DOHH2 (cell line): Measurements from ENCODE around the gene LEMD1.

Experiments
- H3F3A ChIP-seq: fragments of 200-600 bp; sonication (generic), shearing (Covaris generic); 2 replicates; pipeline ENCODE4 v1.6.0; 2016; ENCODE audit warnings: antibody characterized with exemption, mild to moderate bottlenecking; ENCODE audit not compliant: control insufficient read depth, insufficient read depth
- H3K27ac ChIP-seq: fragments of 200-600 bp; sonication (generic); 2 replicates; pipeline ENCODE4 v1.5.1; 2014; ENCODE audit warnings: low read depth, mild to moderate bottlenecking, low read length, moderate library complexity
- H3K27me3 ChIP-seq: fragments of 200-600 bp; sonication (generic); 2 replicates; pipeline ENCODE4 v1.6.1; 2014; ENCODE audit warnings: mild to moderate bottlenecking, low read length, mixed read lengths; ENCODE audit not compliant: control insufficient read depth
- H3K36me3 ChIP-seq: fragments of 200-600 bp; sonication (generic); 2 replicates; pipeline ENCODE4 v1.6.1; 2014; ENCODE audit warnings: mild to moderate bottlenecking, low read length, moderate library complexity, mixed read lengths; ENCODE audit not compliant: control insufficient read depth
- H3K4me1 ChIP-seq: fragments of 200-600 bp; sonication (generic); 2 replicates; pipeline ENCODE4 v1.6.1; 2014; ENCODE audit warnings: mild to moderate bottlenecking, low read length, mixed read lengths; ENCODE audit not compliant: control insufficient read depth
- H3K4me2 ChIP-seq: fragments of 200-600 bp; sonication (generic); 2 replicates; pipeline ENCODE4 v1.6.0; 2014; ENCODE audit warnings: mild to moderate bottlenecking, low read length, moderate library complexity
- H3K4me3 ChIP-seq: fragments of 200-600 bp; sonication (generic); 2 replicates; pipeline ENCODE4 v1.5.1; 2014; ENCODE audit warnings: mild to moderate bottlenecking, low read length, mixed read lengths
- H3K79me2 ChIP-seq: fragments of 200-600 bp; sonication (generic); 2 replicates; pipeline ENCODE4 v1.6.1; 2014; ENCODE audit warnings: mild to moderate bottlenecking, low read length, mixed read lengths; ENCODE audit not compliant: control insufficient read depth
- H3K9me2 ChIP-seq: fragments of 200-600 bp; sonication (generic); replicated peaks from 2 replicates; pipeline ENCODE4 v1.6.1; 2014; ENCODE audit warnings: mild to moderate bottlenecking, low read length, mixed read lengths; ENCODE audit not compliant: control insufficient read depth
- H3K9me3 ChIP-seq: fragments of 200-600 bp; sonication (generic); 2 replicates; pipeline ENCODE4 v1.6.1; 2014; ENCODE audit warnings: antibody characterized with exemption, low read length, mixed read lengths; ENCODE audit not compliant: control insufficient read depth, insufficient read depth
- H4K20me1 ChIP-seq: fragments of 200-600 bp; sonication (generic); 2 replicates; pipeline ENCODE4 v1.6.0; 2014; ENCODE audit warnings: low read depth, mild to moderate bottlenecking, antibody characterized with exemption, low read length, moderate library complexity; ENCODE audit not compliant: control insufficient read depth, insufficient read depth
- CTCF ChIP-seq: fragments of 200-600 bp; sonication (generic); IDR thresholded peaks from one replicate; pipeline ENCODE4 v1.5.1; 2014; ENCODE audit warnings: antibody characterized with exemption, mild to moderate bottlenecking, low read depth, low read length; ENCODE audit not compliant: poor library complexity, severe bottlenecking
- EZH2phosphoT487 ChIP-seq: fragments of 200-600 bp; sonication (generic); IDR thresholded peaks from 2 replicates; pipeline ENCODE4 v1.6.1; 2017; ENCODE audit warnings: borderline replicate concordance, mild to moderate bottlenecking, antibody characterized with exemption, low read length, moderate library complexity, mixed read lengths

LEMD1 gene

GRCh38 chr1:205360891-205361290 lies 61.0 kb downstream of the LEMD1 start:
- no peak for TF ChIP-seq EZH2phosphoT487
- TF ChIP-seq CTCF = no peak
- peaks cover 40% of the 10 kb centered on the region for H3K27me3 ChIP-seq
- H3K9me2 ChIP-seq = no peaks in the 10 kb centered on the region
- no peaks in the 10 kb centered on the region for H3K79me2 ChIP-seq
- H3K4me1 ChIP-seq = no peaks in the 10 kb centered on the region
- H3F3A ChIP-seq = no peaks in the 10 kb centered on the region
- H3K4me3 ChIP-seq = no peak overlapping the region
- no peak overlapping the region for H3K27ac ChIP-seq
- H3K36me3 ChIP-seq = no peaks in the 10 kb centered on the region
- no peaks in the 10 kb centered on the region for H4K20me1 ChIP-seq
- no peaks in the 10 kb centered on the region for H3K9me3 ChIP-seq
- H3K4me2 ChIP-seq = no peak overlapping the region

- H3K9me2 ChIP-seq = no peaks in the 10 kb centered on the region
- no peaks in the 10 kb centered on the region for H3K79me2 ChIP-seq
- TF ChIP-seq CTCF = no peak
- no peak for TF ChIP-seq EZH2phosphoT487
- H3K36me3 ChIP-seq = no peaks in the 10 kb centered on the region
- H4K20me1 ChIP-seq = no peaks in the 10 kb centered on the region
- H3K4me2 ChIP-seq = no peak overlapping the region
- H3K9me3 ChIP-seq = no peaks in the 10 kb centered on the region
- H3K4me1 ChIP-seq = no peaks in the 10 kb centered on the region
- no peak overlapping the region for H3K4me3 ChIP-seq
- no peak overlapping the region for H3K27ac ChIP-seq
- no peaks in the 10 kb centered on the region for H3F3A ChIP-seq
- H3K27me3 ChIP-seq = peaks cover 41% of the 10 kb centered on the region
These were observed 61.9 kb downstream of the LEMD1 start for GRCh38 chr1:205359771-205360565.

- no peaks in the 10 kb centered on the region for H3F3A ChIP-seq
- H3K27ac ChIP-seq = no peak overlapping the region
- H3K79me2 ChIP-seq = no peaks in the 10 kb centered on the region
- no peaks in the 10 kb centered on the region for H3K36me3 ChIP-seq
- no peak overlapping the region for H3K4me3 ChIP-seq
- no peak overlapping the region for H3K4me2 ChIP-seq
- H4K20me1 ChIP-seq = no peaks in the 10 kb centered on the region
- TF ChIP-seq CTCF (no peak), EZH2phosphoT487 (no peak)
- no peaks in the 10 kb centered on the region for H3K9me3 ChIP-seq
- no peaks in the 10 kb centered on the region for H3K9me2 ChIP-seq
- H3K4me1 ChIP-seq = no peaks in the 10 kb centered on the region
- H3K27me3 ChIP-seq = peaks cover 43% of the 10 kb centered on the region
These were observed 63.3 kb downstream of the LEMD1 start for GRCh38 chr1:205358579-205358978.
